ENCODE data around the gene CTDNEP1. TPM values are rescaled to one million over a fixed set of nuclear protein-coding genes. Genes with fewer than 3 reads are reported as not detected.

CTDNEP1 gene
- polyA plus RNA-seq, 2 of the 4 experiments (the other 2 are of a cell fraction): 145 to 161 TPM

DNA sequence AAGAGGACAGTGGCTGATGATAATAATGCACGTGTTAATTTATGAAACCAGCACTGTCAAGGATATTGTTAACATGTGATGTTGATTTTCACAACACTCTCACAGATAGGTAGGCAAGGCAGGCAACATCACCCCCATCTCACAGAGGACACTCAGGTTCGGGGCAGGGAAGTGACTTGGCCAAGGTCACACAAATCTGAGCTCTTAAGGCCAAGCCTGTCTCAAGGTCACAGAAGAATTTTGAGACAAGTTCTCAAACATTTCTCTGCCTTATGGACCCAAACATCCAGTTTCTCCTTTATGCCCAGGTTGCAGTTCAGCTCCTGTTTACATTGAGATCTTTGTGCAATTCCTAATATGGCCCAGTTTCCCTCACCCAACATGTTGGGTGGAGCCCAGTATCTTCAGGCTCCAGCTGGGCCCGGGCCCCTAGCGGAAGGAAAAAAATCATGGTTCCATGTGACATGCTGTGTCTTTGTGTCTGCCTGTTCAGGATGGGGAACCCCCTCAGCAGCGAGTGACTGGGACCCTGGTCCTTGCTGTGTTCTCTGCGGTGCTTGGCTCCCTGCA lies 31.3 kb upstream of the CTDNEP1 start:
- H3K27ac ChIP-seq: no peak overlapping the region
- H3K4me3 ChIP-seq: no peak overlapping the region
- CTCF ChIA-PET: interaction anchor here (1.1 to 13.5 kb wide), 12 partner anchors 8 to 278 kb away, joined by 3 to 446 read pairs (median 6); partner anchors contain the start of gene GABARAP
- no peak for ATAC-seq
- 72% methylated on average over 6 of the region's 6 CpGs for WGBS (ENCODE audit: missing lambda C conversion rate)
- H3K9me3 ChIP-seq: no peaks in the 10 kb centered on the region
- no peak for DNase-seq (ENCODE audit: low read depth in 1 of 2, low spot score in 1 of 2)
- TF ChIP-seq ZNF302 (CRISPR knock-in tag; IDR thresholded peaks at IDR 0.05) (no peak), NFE2L2 (conservative IDR thresholded peaks at IDR 0.05; ENCODE audit: low read length) (no peak)
- TF ChIP-seq, protein P1, sequence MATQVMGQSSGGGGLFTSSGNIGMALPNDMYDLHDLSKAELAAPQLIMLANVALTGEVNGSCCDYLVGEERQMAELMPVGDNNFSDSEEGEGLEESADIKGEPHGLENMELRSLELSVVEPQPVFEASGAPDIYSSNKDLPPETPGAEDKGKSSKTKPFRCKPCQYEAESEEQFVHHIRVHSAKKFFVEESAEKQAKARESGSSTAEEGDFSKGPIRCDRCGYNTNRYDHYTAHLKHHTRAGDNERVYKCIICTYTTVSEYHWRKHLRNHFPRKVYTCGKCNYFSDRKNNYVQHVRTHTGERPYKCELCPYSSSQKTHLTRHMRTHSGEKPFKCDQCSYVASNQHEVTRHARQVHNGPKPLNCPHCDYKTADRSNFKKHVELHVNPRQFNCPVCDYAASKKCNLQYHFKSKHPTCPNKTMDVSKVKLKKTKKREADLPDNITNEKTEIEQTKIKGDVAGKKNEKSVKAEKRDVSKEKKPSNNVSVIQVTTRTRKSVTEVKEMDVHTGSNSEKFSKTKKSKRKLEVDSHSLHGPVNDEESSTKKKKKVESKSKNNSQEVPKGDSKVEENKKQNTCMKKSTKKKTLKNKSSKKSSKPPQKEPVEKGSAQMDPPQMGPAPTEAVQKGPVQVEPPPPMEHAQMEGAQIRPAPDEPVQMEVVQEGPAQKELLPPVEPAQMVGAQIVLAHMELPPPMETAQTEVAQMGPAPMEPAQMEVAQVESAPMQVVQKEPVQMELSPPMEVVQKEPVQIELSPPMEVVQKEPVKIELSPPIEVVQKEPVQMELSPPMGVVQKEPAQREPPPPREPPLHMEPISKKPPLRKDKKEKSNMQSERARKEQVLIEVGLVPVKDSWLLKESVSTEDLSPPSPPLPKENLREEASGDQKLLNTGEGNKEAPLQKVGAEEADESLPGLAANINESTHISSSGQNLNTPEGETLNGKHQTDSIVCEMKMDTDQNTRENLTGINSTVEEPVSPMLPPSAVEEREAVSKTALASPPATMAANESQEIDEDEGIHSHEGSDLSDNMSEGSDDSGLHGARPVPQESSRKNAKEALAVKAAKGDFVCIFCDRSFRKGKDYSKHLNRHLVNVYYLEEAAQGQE (IDR thresholded peaks at IDR 0.05): peak; percentile 34; the same call in 1 of the 2 replicates
- POLR2A ChIA-PET: interaction anchor here (1.1 kb wide), 1 partner anchor 22 kb away, joined by 11 read pairs; no protein-coding TSS in a partner anchor
- no peak for FAIRE-seq
- H3K4me2 ChIP-seq: no peak overlapping the region
- peaks cover 11% of the 10 kb centered on the region for H3K4me1 ChIP-seq

DNA sequence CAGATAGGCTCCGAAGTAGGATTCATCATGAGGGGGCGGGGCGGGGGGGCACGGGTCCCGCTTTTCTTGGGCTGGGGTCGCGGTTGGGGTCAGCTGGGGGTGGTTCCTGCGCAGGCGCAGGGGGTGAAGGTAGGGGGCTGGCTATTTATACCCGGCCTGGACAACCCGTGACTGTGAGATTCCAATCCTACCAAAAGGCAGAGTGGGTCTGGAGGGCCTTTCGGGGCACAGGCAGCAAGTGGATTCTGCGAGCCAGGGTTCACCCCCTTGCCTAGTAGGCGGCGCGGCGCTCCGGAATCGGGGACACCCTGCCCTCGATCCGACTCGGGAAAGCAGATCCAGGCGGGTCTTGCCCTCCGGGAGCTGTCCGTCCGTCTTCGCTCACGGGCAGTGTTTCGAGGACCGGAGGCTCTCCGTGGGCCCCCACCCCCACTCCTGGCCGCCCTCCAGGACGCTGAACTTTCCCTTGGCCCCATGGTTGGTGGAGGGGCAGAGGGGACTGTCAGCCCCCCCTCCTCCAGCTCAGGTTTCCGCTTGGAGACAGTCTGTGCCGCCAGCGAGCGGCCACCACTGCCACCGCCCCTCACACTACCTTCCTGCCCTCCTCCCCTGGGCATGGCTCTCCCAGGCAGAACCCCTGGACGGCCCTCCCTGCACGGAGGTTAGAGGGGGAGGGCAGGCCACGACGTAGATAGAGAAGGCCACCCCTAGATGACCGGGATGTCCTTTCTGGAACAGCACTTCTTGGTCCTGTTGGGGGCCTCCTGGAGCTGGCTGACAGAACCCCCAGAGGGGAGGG lies 30.6 kb upstream of the CTDNEP1 start:
- ChIA-PET CTCF (interaction anchor here (0.7 to 13.5 kb wide), 16 partner anchors 9 to 276 kb away, joined by 3 to 446 read pairs (median 11); partner anchors contain the start of gene GABARAP), POLR2A (interaction anchor here (0.6 to 1.1 kb wide), 2 partner anchors 23 to 105 kb away, joined by 5 to 11 read pairs; no protein-coding TSS in a partner anchor)
- H3K9me3 ChIP-seq: no peaks in the 10 kb centered on the region
- peak overlapping the region; percentile 95 for H3K4me2 ChIP-seq
- peaks cover 11% of the 10 kb centered on the region for H3K4me1 ChIP-seq
- H3K4me3 ChIP-seq: peak overlapping the region; percentile 46
- WGBS (ENCODE audit: missing lambda C conversion rate): 64% methylated on average over 34 of the region's 43 CpGs
- no peak for DNase-seq (ENCODE audit: low read depth in 1 of 2, low spot score in 1 of 2)
- peak overlapping the region; percentile 40 to 74; a peak in 5 of 6 replicates for H3K27ac ChIP-seq
- TF ChIP-seq FOSL2 (IDR thresholded peaks at IDR 0.05): no peak
- TF ChIP-seq FOSL2 (CRISPR knock-in tag; IDR thresholded peaks at IDR 0.05): no peak
- no peak for TF ChIP-seq MAFK (IDR thresholded peaks at IDR 0.05; ENCODE audit: partially characterized antibody)
- TF ChIP-seq ZFP36 (IDR thresholded peaks at IDR 0.05; ENCODE audit: borderline replicate concordance, partially characterized antibody): no peak
- no peak for TF ChIP-seq BHLHE40 (IDR thresholded peaks at IDR 0.05; ENCODE audit: low read depth, low read length)
- TF ChIP-seq, protein P2, sequence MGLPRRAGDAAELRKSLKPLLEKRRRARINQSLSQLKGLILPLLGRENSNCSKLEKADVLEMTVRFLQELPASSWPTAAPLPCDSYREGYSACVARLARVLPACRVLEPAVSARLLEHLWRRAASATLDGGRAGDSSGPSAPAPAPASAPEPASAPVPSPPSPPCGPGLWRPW (IDR thresholded peaks at IDR 0.05): no peak
- TF ChIP-seq SMC3 (IDR thresholded peaks at IDR 0.05): no peak
- no peak for TF ChIP-seq FOXS1 (CRISPR knock-in tag; IDR thresholded peaks at IDR 0.05)
- TF ChIP-seq, protein P3, sequence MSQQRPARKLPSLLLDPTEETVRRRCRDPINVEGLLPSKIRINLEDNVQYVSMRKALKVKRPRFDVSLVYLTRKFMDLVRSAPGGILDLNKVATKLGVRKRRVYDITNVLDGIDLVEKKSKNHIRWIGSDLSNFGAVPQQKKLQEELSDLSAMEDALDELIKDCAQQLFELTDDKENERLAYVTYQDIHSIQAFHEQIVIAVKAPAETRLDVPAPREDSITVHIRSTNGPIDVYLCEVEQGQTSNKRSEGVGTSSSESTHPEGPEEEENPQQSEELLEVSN (IDR thresholded peaks at IDR 0.05; ENCODE audit: borderline replicate concordance, low read depth): no peak
- no peak for TF ChIP-seq HOXB13 (CRISPR knock-in tag; IDR thresholded peaks at IDR 0.05; ENCODE audit: low read depth)
- TF ChIP-seq HDAC2 (IDR thresholded peaks at IDR 0.05): no peak
- TF ChIP-seq ESRRA (IDR thresholded peaks at IDR 0.05; ENCODE audit: borderline replicate concordance, low read length): no peak
- no peak for TF ChIP-seq HEYL (CRISPR knock-in tag; IDR thresholded peaks at IDR 0.05)
- no peak for TF ChIP-seq NPAS2 (CRISPR knock-in tag; IDR thresholded peaks at IDR 0.05; ENCODE audit: borderline replicate concordance)
- no peak for TF ChIP-seq EHF (CRISPR knock-in tag; IDR thresholded peaks at IDR 0.05)
- TF ChIP-seq, protein P4, sequence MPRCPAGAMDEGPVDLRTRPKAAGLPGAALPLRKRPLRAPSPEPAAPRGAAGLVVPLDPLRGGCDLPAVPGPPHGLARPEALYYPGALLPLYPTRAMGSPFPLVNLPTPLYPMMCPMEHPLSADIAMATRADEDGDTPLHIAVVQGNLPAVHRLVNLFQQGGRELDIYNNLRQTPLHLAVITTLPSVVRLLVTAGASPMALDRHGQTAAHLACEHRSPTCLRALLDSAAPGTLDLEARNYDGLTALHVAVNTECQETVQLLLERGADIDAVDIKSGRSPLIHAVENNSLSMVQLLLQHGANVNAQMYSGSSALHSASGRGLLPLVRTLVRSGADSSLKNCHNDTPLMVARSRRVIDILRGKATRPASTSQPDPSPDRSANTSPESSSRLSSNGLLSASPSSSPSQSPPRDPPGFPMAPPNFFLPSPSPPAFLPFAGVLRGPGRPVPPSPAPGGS (IDR thresholded peaks at IDR 0.05): no peak
- no peak for ATAC-seq
- no peak for FAIRE-seq
